Measurements from ENCODE around the gene ORC1.

DNA sequence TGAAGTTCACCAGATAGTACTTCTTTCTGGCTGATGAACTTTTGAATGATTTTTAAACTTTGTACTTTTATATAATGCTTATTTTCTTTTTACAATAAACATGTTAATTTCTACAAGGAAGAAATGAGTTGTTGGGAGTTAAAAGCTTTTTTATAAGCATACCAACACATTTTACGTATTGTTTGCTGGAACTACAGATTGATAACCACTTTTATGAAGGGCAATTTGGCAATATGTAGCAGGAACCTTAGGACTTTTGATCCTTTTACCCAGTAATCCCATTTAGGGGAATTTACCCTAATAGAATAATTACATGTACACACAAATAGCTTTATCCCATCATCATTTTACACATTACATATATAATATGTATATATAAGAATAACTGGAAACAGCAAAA is 16.5 kb upstream of the ORC1 start:
- TF ChIP-seq, protein P1, sequence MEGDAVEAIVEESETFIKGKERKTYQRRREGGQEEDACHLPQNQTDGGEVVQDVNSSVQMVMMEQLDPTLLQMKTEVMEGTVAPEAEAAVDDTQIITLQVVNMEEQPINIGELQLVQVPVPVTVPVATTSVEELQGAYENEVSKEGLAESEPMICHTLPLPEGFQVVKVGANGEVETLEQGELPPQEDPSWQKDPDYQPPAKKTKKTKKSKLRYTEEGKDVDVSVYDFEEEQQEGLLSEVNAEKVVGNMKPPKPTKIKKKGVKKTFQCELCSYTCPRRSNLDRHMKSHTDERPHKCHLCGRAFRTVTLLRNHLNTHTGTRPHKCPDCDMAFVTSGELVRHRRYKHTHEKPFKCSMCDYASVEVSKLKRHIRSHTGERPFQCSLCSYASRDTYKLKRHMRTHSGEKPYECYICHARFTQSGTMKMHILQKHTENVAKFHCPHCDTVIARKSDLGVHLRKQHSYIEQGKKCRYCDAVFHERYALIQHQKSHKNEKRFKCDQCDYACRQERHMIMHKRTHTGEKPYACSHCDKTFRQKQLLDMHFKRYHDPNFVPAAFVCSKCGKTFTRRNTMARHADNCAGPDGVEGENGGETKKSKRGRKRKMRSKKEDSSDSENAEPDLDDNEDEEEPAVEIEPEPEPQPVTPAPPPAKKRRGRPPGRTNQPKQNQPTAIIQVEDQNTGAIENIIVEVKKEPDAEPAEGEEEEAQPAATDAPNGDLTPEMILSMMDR (conservative IDR thresholded peaks at IDR 0.05) = no peak
- TF ChIP-seq ZFX (IDR thresholded peaks at IDR 0.05) = no peak
